HG03575 (cell line): ENCODE data around the gene TMEM95.
"Not testable (repeated sequence)": the region's sequence is repeated elsewhere in the genome, so short reads cannot be mapped to it uniquely, and the experiment has no call there.

ENCODE experiments used
- ATAC-seq: cut with Tn5 transposase; IDR thresholded peaks from one replicate; pipeline ENCODE4 v1.9.1; 2021; ENCODE audit not compliant: unreplicated experiment, insufficient number of reproducible peaks, low FRiP score; ENCODE audit errors: extremely low read depth

Gene TMEM95

DNA sequence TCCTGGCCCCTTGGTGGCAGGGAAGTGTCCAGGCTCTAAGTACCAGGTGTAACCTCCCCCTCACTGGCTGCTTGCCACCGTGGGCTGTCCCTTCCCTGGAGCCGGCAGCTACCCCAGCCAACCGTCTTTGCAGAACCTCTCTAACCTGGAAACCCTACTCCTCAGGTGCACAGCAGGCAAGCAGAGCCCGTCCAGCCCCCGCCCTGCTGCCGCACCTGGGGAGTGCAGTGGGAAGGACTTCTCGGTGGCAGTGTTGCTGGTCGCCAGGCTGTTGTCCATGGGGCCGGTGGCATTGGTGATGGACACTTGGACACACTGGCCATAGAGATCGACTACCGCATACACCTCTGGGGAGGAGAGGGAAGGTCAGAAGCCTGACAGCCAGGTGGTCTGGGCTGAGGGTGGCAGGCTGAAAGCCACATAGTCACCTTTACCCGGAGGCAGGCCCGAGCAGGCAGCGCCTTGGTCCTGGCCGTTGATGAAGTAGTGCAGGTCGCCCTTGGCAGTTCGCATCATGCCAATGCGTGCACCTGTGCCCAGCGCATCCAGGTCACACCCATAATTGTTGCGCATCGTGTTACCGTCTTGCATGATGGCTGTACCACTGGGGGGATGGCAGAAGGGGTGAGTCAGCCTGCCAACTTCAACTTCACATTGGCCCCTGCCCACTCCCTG is 32.3 kb upstream of the TMEM95 start:
- ATAC-seq: no peak

DNA sequence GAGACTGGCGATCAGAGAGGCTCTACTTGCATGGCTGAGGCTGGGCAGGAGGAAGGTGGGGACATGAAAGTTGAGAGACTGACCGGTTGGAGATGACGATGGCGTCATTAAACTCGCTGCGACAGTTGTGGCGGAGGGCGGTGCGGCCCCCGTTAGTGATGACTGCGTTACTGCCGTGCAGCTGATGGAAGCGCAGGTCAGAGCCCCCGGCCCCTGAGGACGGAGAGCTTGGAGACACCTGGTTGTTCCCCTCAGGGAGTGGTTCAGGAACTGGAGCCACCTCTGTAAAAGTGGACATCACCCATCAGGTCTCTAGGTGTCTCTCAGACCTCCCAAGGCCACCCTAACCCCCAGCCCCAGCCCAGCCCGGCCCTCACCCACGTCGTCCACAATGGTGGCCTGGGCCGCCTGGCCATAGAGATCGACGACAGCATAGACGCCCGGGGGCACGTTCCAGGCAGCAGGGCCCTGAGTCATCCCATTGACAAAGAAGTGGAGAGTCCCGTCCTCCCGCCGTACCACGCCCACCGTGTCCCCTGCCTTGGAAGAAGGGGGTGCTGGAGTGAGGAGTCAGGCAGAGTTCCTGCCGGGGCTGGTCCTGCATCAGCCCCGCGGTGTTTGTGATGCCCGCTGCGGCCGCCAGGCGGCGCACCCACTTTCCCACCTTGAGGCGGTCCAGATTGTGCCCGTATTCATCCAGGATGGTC is 31.1 kb upstream of the TMEM95 start:
- no peak for ATAC-seq

DNA sequence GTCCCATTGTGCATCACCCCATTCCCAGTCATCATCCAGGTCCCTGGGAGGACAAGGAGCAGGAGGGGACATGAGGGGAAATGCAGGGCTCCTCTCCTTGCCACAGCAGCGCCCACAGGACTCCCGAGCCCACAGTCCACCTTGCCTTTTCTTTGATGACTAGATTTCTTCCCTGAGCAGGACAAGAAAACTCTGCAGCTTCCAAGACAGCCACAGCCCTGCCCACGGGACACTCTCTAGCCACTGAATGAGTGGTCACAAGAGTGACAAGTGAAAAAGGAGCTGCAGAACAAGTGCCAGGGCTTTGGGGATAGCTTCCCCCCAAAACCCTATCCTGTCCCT is 30.5 kb upstream of the TMEM95 start:
- no peak for ATAC-seq

- ATAC-seq: no peak
Observed at GRCh38 chr17:7325031-7325528, 29.9 kb upstream of the TMEM95 start.

DNA sequence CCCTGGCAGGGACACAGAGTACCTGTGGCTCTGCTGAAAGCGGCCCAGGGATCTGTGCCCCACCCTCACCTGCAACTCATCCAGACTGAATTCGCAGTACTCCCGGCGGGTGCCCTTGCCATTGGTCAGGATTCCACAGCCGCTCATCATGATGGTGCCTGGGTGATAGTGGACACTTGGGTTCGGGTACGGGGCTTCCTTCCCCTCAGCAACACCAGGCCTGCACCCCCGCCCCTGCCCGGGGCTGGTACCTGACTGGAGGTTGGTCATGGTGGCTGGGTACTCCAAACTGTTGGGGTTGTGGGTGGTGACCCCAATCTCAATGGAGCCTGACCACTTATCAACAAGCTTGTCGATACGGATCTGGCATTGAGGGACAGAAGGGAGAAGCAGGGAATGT is 28.8 kb upstream of the TMEM95 start:
- no peak for ATAC-seq

DNA sequence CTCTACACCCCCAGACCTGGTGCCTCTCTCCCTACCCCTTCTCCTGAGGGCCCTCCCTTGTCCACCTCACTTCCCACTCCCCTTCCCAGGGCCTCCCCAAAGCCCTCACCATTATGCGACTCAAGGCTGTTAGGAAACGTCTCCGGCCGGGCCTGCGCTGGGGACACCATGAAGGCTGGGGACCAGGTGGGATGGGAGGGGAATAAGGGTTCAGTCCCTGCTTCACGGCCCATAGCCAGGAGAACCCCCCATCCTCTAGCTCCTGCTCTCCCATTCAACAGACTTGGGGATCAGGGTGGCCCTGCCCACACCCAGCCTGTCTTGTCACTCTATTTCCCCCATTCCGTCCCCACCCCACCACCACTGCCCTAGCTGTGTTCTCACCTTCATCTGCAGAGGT is 27.9 kb upstream of the TMEM95 start:
- no peak for ATAC-seq

- ATAC-seq: no peak
Observed at GRCh38 chr17:7327501-7327900, 27.5 kb upstream of the TMEM95 start.

- ATAC-seq: no peak
Observed at GRCh38 chr17:7328009-7328408, 26.9 kb upstream of the TMEM95 start.

- ATAC-seq: no peak
Observed at GRCh38 chr17:7328840-7329373, 26.0 kb upstream of the TMEM95 start, which contains the start of gene NEURL4. Gene NEURL4 (minus strand): TSS chr17:7329335. CDS start chr17:7329312, 23 bp downstream.

DNA sequence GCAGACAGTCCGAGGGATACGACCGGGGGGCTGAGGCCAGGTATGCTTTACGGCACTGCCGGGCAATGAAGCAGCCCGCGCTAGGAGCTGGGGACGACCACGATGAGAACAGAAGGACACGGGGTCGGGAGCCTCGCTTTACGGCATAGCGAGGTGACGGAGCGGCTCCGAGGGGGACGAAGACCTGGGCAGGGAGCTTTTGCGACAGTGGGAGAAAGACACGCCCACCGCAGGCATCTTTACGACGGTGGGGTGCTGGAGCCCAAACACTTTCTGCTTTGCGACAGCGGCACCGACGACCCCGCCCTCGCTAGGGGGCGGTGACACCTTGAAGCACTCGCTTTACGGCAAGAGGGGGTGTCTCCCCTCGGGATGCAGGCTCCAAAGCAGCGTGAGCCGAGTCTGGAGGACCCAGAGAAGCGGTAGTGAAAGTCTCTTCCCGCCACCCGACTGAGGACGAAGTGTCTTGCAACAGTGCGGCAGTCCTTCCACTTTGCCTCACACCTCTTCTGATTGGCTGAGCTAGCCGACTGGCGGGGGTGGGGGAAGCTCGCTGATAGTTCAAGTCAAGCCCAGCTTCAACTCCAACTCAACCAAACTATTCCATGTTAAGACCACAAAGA is 25.5 kb upstream of the TMEM95 start:
- ATAC-seq: no peak

- ATAC-seq: no peak
Observed at GRCh38 chr17:7329997-7330637, 24.8 kb upstream of the TMEM95 start.

DNA sequence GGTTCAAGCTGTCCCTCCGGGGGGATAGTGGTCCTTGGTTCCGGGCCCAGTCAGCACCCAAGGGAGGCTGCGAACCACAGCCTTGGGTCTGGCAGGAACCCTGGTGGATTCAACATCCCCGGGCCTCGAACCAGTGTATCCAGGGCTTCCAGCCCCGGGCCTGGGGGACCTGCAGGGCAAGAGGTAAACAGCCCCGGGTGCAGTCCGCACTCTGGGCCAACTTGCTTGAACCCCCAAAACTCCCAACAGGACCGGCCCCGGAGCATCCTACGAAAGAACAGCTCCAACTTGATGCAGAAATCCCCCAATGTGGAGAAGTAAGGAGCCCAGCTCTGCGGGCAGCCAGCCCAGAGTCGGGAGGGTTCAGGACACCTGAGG is 24.3 kb upstream of the TMEM95 start:
- ATAC-seq: no peak

DNA sequence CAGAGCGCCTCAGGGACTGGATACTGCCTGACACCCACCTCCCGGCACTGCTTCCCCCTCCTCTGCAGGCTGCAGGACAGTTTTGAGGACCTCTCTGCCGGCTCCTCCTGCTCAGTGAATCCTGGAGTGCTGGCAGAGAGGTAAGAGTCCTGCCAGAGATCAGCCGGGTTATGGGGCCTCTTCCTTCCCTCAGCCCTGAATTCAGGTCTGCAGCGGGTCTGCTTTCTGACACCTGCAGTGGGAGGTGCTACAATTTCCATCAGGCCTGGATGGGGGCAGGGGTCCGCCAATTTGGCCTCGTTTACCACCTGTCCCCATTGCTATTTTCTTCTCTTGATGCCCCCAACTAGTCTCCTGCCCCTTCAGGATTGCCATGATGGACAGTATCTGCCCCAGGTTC is 22.8 kb upstream of the TMEM95 start:
- ATAC-seq: no peak

- ATAC-seq: not testable (repeated sequence)
Observed at GRCh38 chr17:7332600-7333069, 22.3 kb upstream of the TMEM95 start.

DNA sequence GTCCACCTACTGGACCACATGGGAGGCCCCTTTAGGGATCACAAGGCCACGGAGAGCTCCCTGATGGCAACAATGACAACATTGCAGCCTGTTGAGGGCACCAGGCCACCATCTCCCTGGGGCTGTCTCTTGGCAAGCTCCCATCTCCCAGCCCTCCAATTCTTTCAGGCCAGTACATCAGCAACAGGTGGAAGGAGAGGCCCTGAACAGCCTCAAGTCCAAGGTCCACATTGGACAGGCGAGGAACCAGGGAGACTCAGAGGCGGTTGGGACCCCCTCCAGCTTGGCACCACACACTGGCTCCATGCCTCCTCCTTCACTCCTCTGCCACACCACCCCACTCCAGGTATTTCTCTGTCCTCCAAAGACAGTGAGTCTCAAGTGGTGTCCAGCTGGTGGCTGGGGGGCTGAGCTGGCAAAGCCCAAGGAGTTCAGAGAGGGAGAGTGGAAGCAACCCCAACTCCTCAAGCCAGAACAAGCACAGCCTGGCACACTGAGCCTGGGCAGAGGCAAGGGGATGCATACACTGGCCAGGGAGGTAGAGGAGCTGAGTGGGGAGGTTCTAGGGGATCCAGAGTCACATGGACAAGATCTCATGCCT is 19.9 kb upstream of the TMEM95 start:
- no peak for ATAC-seq

DNA sequence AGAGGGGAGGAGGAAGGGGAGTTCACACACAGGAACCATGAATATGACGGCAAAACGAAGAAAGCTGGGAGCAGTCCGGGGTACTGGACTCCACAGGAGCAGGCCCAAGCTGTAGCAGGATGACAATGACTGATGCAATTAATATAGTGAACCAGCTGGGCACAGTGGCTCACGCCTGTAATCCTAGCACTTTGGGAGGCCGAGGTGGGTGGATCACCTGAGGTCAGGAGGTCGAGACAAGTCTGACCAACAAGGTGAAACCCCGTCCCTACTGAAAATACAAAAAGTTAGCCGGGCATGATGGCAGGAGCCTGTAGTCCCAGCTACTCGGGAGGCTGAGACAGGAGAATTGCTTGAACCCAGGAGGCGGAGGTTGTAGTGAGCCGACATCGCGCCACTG is 19.2 kb upstream of the TMEM95 start:
- ATAC-seq: not testable (repeated sequence)

GRCh38 chr17:7336240-7337175 is 18.4 kb upstream of the TMEM95 start, which contains the start of gene ACAP1:
Gene ACAP1 (plus strand): TSS chr17:7336529. CDS start chr17:7336735, 206 bp downstream.
- ATAC-seq: no peak

GRCh38 chr17:7337600-7337999 is 17.4 kb upstream of the TMEM95 start:
- not testable (repeated sequence) for ATAC-seq
